ENCODE results near the gene PAMR1.

Gene PAMR1

GRCh38 chr11:35436581-35437250 is 88.7 kb downstream of the PAMR1 start:
- no peak for DNase-seq

GRCh38 chr11:35433588-35433987 is 91.8 kb downstream of the PAMR1 start:
- no peak for DNase-seq

- DNase-seq: no peak
Measured at GRCh38 chr11:35432464-35432863, 93.0 kb downstream of the PAMR1 start.

GRCh38 chr11:35427071-35427470 is 98.3 kb downstream of the PAMR1 start:
- no peak for DNase-seq

- no peak for DNase-seq
Measured at GRCh38 chr11:35426351-35426750, 99.1 kb downstream of the PAMR1 start.

GRCh38 chr11:35425603-35426212 is 99.7 kb downstream of the PAMR1 start:
- DNase-seq: no peak

- no peak for DNase-seq
Measured at GRCh38 chr11:35424157-35424940, 101.1 kb downstream of the PAMR1 start.

GRCh38 chr11:35420371-35420770 is 105.0 kb downstream of the PAMR1 start:
- DNase-seq: no peak

- DNase-seq: no peak
Measured at GRCh38 chr11:35419830-35420333, 105.5 kb downstream of the PAMR1 start.

GRCh38 chr11:35419184-35419829 is 106.1 kb downstream of the PAMR1 start, which contains the start of gene SLC1A2:
Gene SLC1A2, minus strand, starts transcription at chr11:35419558. Its CDS starts 592 bp downstream, at chr11:35418966.
- DNase-seq: no peak

- no peak for DNase-seq
Measured at GRCh38 chr11:35418282-35419183, 106.9 kb downstream of the PAMR1 start.

GRCh38 chr11:35415487-35415886 is 109.9 kb downstream of the PAMR1 start:
- DNase-seq: no peak

GRCh38 chr11:35414776-35415175 is 110.6 kb downstream of the PAMR1 start:
- no peak for DNase-seq

- DNase-seq: no peak
Measured at GRCh38 chr11:35414311-35414710, 111.1 kb downstream of the PAMR1 start.

GRCh38 chr11:35413598-35413997 is 111.8 kb downstream of the PAMR1 start:
- DNase-seq: no peak

- DNase-seq: no peak
Measured at GRCh38 chr11:35412285-35412684, 113.1 kb downstream of the PAMR1 start.

GRCh38 chr11:35407041-35407440 is 118.4 kb downstream of the PAMR1 start:
- no peak for DNase-seq

- no peak for DNase-seq
Measured at GRCh38 chr11:35404388-35404775, 121.0 kb downstream of the PAMR1 start.

- no peak for DNase-seq
Measured at GRCh38 chr11:35403765-35404387, 121.5 kb downstream of the PAMR1 start.

GRCh38 chr11:35402751-35403660 is 122.4 kb downstream of the PAMR1 start:
- DNase-seq: no peak

GRCh38 chr11:35398881-35399280 is 126.5 kb downstream of the PAMR1 start:
- no peak for DNase-seq

All from stimulated activated naive CD4-positive, alpha-beta T cell treated with Interleukin-2 at 50 U/mL for 16 hours (primary cell).